Natural killer cell treated with Interleukin-12 subunit alpha and Interleukin-12 subunit beta and Interleukin-15 and Interleukin-18, amount 100 ng/mL, for 72 hours (primary cell): ENCODE results near the gene QSER1. TPM values are rescaled to one million over a fixed set of nuclear protein-coding genes. Genes with fewer than 3 reads are reported as not detected.
"Not testable (repeated sequence)": the region's sequence is repeated elsewhere in the genome, so short reads cannot be mapped to it uniquely, and the experiment has no call there.

Experiments used
- ATAC-seq, 2 donors: fragments of 150-1000 bp; cut with Tn5 transposase in 1 of 2; sonication (Bioruptor Pico), chemical (Tn5 transposase) in 1 of 2; 2 replicates each; pipeline ENCODE4 v1.10.0; 2021
- DNase-seq: peaks from one replicate; pipeline ENCODE4 v3.0.0; 2022; ENCODE audit warnings: low spot score
- H3K27ac Mint-ChIP-seq, 2 donors: 1 replicate in 1 of 2; 2 replicates in 1 of 2; pipeline ENCODE4 v1.8.0; 2022; ENCODE audit warnings: mixed read lengths in 2 of 2, mild to moderate bottlenecking in 1 of 2, moderate library complexity in 1 of 2
- H3K27me3 Mint-ChIP-seq, 2 donors: 1 replicate in 1 of 2; 2 replicates in 1 of 2; pipeline ENCODE4 v1.8.0; 2022; ENCODE audit warnings: mixed read lengths in 2 of 2
- H3K36me3 Mint-ChIP-seq: one replicate; pipeline ENCODE4 v1.8.0; 2022; ENCODE audit warnings: mixed read lengths
- H3K4me1 Mint-ChIP-seq, 2 donors: 1 replicate in 1 of 2; 2 replicates in 1 of 2; pipeline ENCODE4 v1.8.0; 2022; ENCODE audit warnings: low read depth in 2 of 2, mixed read lengths in 2 of 2, mild to moderate bottlenecking in 1 of 2
- H3K4me3 Mint-ChIP-seq: one replicate; pipeline ENCODE4 v1.8.0; 2022; ENCODE audit warnings: mixed read lengths
- H3K9me3 Mint-ChIP-seq: 2 replicates; pipeline ENCODE4 v1.8.0; 2022; ENCODE audit warnings: mixed read lengths
- total RNA-seq, 2 donors: library from RNA; stranded (reverse); gene quantifications; one replicate each; pipeline ENCODE4 v1.2.3, GENCODE V29; 2022

The QSER1 gene
- 10 to 100 TPM; 15.5 to 22.6 TPM for total RNA-seq

GRCh38 chr11:32892355-32893092, at the start of gene QSER1:
Gene QSER1 (plus strand): TSS chr11:32892811. CDS start chr11:32893126, 315 bp downstream.
- no peaks in the 10 kb centered on the region for H3K36me3 Mint-ChIP-seq
- ATAC-seq (peak; percentile 82 to 88), DNase-seq (peak; percentile 85)
- H3K4me1 Mint-ChIP-seq = peaks cover 16 to 17% of the 10 kb centered on the region in 2 donors
- peak within 1 kb of the TSS; percentile 72 to 86 for H3K27ac Mint-ChIP-seq
- no peaks in the 10 kb centered on the region for H3K9me3 Mint-ChIP-seq
- H3K27me3 Mint-ChIP-seq = no peaks in the 10 kb centered on the region
- H3K4me3 Mint-ChIP-seq = peak within 1 kb of the TSS; percentile 87

- Mint-ChIP-seq H3K4me3 (no peak overlapping the region), H3K4me1 (no peaks in the 10 kb centered on the region), H3K27ac (no peak overlapping the region), H3K36me3 (no peaks in the 10 kb centered on the region), H3K27me3 (peaks cover 0 to 7% of the 10 kb centered on the region in 2 donors), H3K9me3 (no peaks in the 10 kb centered on the region)
- DNase-seq (no peak), ATAC-seq (no peak)
Measured at GRCh38 chr11:32843544-32843943, 49.1 kb upstream of the QSER1 start.

GRCh38 chr11:32847511-32847910, 45.1 kb upstream of the QSER1 start:
- Mint-ChIP-seq H3K4me1 (peaks cover 0 to 10% of the 10 kb centered on the region in 2 donors), H3K9me3 (no peaks in the 10 kb centered on the region), H3K27me3 (peaks cover 0 to 5% of the 10 kb centered on the region in 2 donors), H3K27ac (no peak overlapping the region), H3K4me3 (no peak overlapping the region), H3K36me3 (no peaks in the 10 kb centered on the region)
- DNase-seq (no peak), ATAC-seq (no peak)

- Mint-ChIP-seq H3K36me3 (no peaks in the 10 kb centered on the region), H3K4me1 (peaks cover 0 to 10% of the 10 kb centered on the region in 2 donors), H3K4me3 (no peak overlapping the region), H3K27me3 (peaks cover 0 to 5% of the 10 kb centered on the region in 2 donors), H3K9me3 (no peaks in the 10 kb centered on the region), H3K27ac (no peak overlapping the region)
- no peak for ATAC-seq
- no peak for DNase-seq
Measured at GRCh38 chr11:32849761-32850160, 42.9 kb upstream of the QSER1 start.

GRCh38 chr11:32851251-32851650, 41.4 kb upstream of the QSER1 start:
- Mint-ChIP-seq H3K4me1 (peaks cover 0 to 10% of the 10 kb centered on the region in 2 donors), H3K27ac (no peak overlapping the region), H3K4me3 (no peak overlapping the region), H3K27me3 (peaks cover 0 to 3% of the 10 kb centered on the region in 2 donors), H3K9me3 (no peaks in the 10 kb centered on the region), H3K36me3 (no peaks in the 10 kb centered on the region)
- no peak for DNase-seq
- ATAC-seq = no peak

- Mint-ChIP-seq H3K4me1 (peaks cover 0 to 10% of the 10 kb centered on the region in 2 donors), H3K4me3 (no peak overlapping the region), H3K9me3 (no peaks in the 10 kb centered on the region), H3K27ac (no peak overlapping the region), H3K27me3 (no peaks in the 10 kb centered on the region), H3K36me3 (no peaks in the 10 kb centered on the region)
- DNase-seq = no peak
- ATAC-seq = no peak
Measured at GRCh38 chr11:32852207-32852606, 40.4 kb upstream of the QSER1 start.

GRCh38 chr11:32855601-32856000, 37.0 kb upstream of the QSER1 start:
- H3K27ac Mint-ChIP-seq = no peak overlapping the region
- H3K9me3 Mint-ChIP-seq = no peaks in the 10 kb centered on the region
- H3K27me3 Mint-ChIP-seq = no peaks in the 10 kb centered on the region
- H3K4me3 Mint-ChIP-seq = no peak overlapping the region
- H3K4me1 Mint-ChIP-seq = peaks cover 0 to 6% of the 10 kb centered on the region in 2 donors
- no peaks in the 10 kb centered on the region for H3K36me3 Mint-ChIP-seq
- DNase-seq (no peak), ATAC-seq (no peak)

GRCh38 chr11:32858731-32859130, 33.9 kb upstream of the QSER1 start:
- Mint-ChIP-seq H3K36me3 (no peaks in the 10 kb centered on the region), H3K4me1 (no peaks in the 10 kb centered on the region), H3K27ac (no peak overlapping the region), H3K4me3 (no peak overlapping the region), H3K9me3 (no peaks in the 10 kb centered on the region), H3K27me3 (peaks cover 0 to 2% of the 10 kb centered on the region in 2 donors)
- DNase-seq (no peak), ATAC-seq (no peak)

- H3K4me1 Mint-ChIP-seq = no peaks in the 10 kb centered on the region
- H3K9me3 Mint-ChIP-seq = no peaks in the 10 kb centered on the region
- H3K36me3 Mint-ChIP-seq = no peaks in the 10 kb centered on the region
- no peak overlapping the region for H3K4me3 Mint-ChIP-seq
- peaks cover 8 to 11% of the 10 kb centered on the region in 2 donors for H3K27me3 Mint-ChIP-seq
- ATAC-seq (no peak), DNase-seq (no peak)
- no peak overlapping the region for H3K27ac Mint-ChIP-seq
Measured at GRCh38 chr11:32861850-32862577, 30.6 kb upstream of the QSER1 start.

GRCh38 chr11:32864555-32864954, 28.1 kb upstream of the QSER1 start:
- no peak overlapping the region for H3K27ac Mint-ChIP-seq
- DNase-seq (no peak), ATAC-seq (no peak)
- no peak overlapping the region for H3K4me3 Mint-ChIP-seq
- H3K36me3 Mint-ChIP-seq = no peaks in the 10 kb centered on the region
- H3K4me1 Mint-ChIP-seq = no peaks in the 10 kb centered on the region
- peaks cover 4% of the 10 kb centered on the region for H3K9me3 Mint-ChIP-seq
- H3K27me3 Mint-ChIP-seq = peaks cover 14 to 20% of the 10 kb centered on the region in 2 donors

- not testable (repeated sequence) for H3K4me1 Mint-ChIP-seq, ATAC-seq, DNase-seq, H3K27ac Mint-ChIP-seq, H3K9me3 Mint-ChIP-seq, H3K36me3 Mint-ChIP-seq, H3K4me3 Mint-ChIP-seq
- H3K27me3 Mint-ChIP-seq = peaks cover 17 to 20% of the 10 kb centered on the region in 2 donors
Measured at GRCh38 chr11:32868752-32869151, 23.9 kb upstream of the QSER1 start.

GRCh38 chr11:32870676-32871075, 21.9 kb upstream of the QSER1 start:
- Mint-ChIP-seq H3K36me3 (no peaks in the 10 kb centered on the region), H3K27ac (no peak overlapping the region), H3K4me1 (no peaks in the 10 kb centered on the region), H3K27me3 (peaks cover 20 to 23% of the 10 kb centered on the region in 2 donors), H3K4me3 (no peak overlapping the region), H3K9me3 (peaks cover 4% of the 10 kb centered on the region)
- ATAC-seq = peak in 1 of 2 donors; percentile 55
- DNase-seq = no peak

- ATAC-seq (peak in 1 of 2 donors; percentile 46), DNase-seq (no peak)
- Mint-ChIP-seq H3K9me3 (no peaks in the 10 kb centered on the region), H3K27me3 (peaks cover 6 to 14% of the 10 kb centered on the region in 2 donors), H3K27ac (no peak overlapping the region), H3K36me3 (no peaks in the 10 kb centered on the region), H3K4me3 (no peak overlapping the region), H3K4me1 (no peaks in the 10 kb centered on the region)
Measured at GRCh38 chr11:32874132-32874531, 18.5 kb upstream of the QSER1 start.

GRCh38 chr11:32881286-32881685, 11.3 kb upstream of the QSER1 start:
- H3K36me3 Mint-ChIP-seq = no peaks in the 10 kb centered on the region
- peaks cover 4 to 10% of the 10 kb centered on the region in 2 donors for H3K27me3 Mint-ChIP-seq
- no peaks in the 10 kb centered on the region for H3K4me1 Mint-ChIP-seq
- ATAC-seq (no peak), DNase-seq (no peak)
- no peaks in the 10 kb centered on the region for H3K9me3 Mint-ChIP-seq
- H3K27ac Mint-ChIP-seq = no peak overlapping the region
- no peak overlapping the region for H3K4me3 Mint-ChIP-seq
